Stimulated activated CD4-positive, alpha-beta T cell treated with anti-CD3 and anti-CD28 coated beads, Interleukin-1b, Interleukin-23, amount 100 ng/mL, for 4 hours (primary cell): ENCODE data around the gene CD200R1L.
A peak's percentile ranks its signal among the peaks of the same experiment; 100 is the strongest.

Experiments used
- DNase-seq, 2 donors: peaks; one replicate each; pipeline ENCODE4 v3.0.0-alpha.2; 2020; ENCODE audit warnings: low read depth in 2 of 2

Gene CD200R1L

GRCh38 chr3:112791736-112792135 lies 54.9 kb downstream of the CD200R1L start:
- no peak for DNase-seq

GRCh38 chr3:112789787-112790186 lies 56.9 kb downstream of the CD200R1L start:
- DNase-seq, result no peak

GRCh38 chr3:112786881-112787579 lies 59.6 kb downstream of the CD200R1L start:
- DNase-seq, result no peak

GRCh38 chr3:112786002-112786590 lies 60.6 kb downstream of the CD200R1L start:
- no peak for DNase-seq

GRCh38 chr3:112785321-112786001 lies 61.2 kb downstream of the CD200R1L start:
- DNase-seq, result no peak

GRCh38 chr3:112782491-112782890 lies 64.2 kb downstream of the CD200R1L start:
- DNase-seq, result no peak

- DNase-seq, result no peak
Observed at GRCh38 chr3:112781599-112781998, 65.1 kb downstream of the CD200R1L start.

GRCh38 chr3:112779558-112780480 lies 66.8 kb downstream of the CD200R1L start:
- DNase-seq, result no peak

GRCh38 chr3:112779011-112779410 lies 67.7 kb downstream of the CD200R1L start:
- DNase-seq, result no peak

- DNase-seq, result no peak
Observed at GRCh38 chr3:112778353-112778948, 68.2 kb downstream of the CD200R1L start.

GRCh38 chr3:112777811-112778210 lies 68.9 kb downstream of the CD200R1L start:
- no peak for DNase-seq

- DNase-seq, result no peak
Observed at GRCh38 chr3:112776836-112777235, 69.8 kb downstream of the CD200R1L start.

GRCh38 chr3:112776000-112776399 lies 70.7 kb downstream of the CD200R1L start:
- no peak for DNase-seq

- DNase-seq, result no peak
Observed at GRCh38 chr3:112775011-112775742, 71.5 kb downstream of the CD200R1L start.

GRCh38 chr3:112774293-112774926 lies 72.3 kb downstream of the CD200R1L start:
- DNase-seq, result no peak

GRCh38 chr3:112773864-112774263 lies 72.8 kb downstream of the CD200R1L start:
- peak in 1 of 2 donors; percentile 1 for DNase-seq

GRCh38 chr3:112770951-112771350 lies 75.7 kb downstream of the CD200R1L start:
- DNase-seq, result no peak

GRCh38 chr3:112770032-112770626 lies 76.5 kb downstream of the CD200R1L start:
- peak; percentile 3 to 15 for DNase-seq

- DNase-seq, result no peak
Observed at GRCh38 chr3:112769286-112769978, 77.2 kb downstream of the CD200R1L start.
